GM19043 (cell line): ENCODE results near the gene COL6A2.
"Not testable (repeated sequence)": the region's sequence is repeated elsewhere in the genome, so short reads cannot be mapped to it uniquely, and the experiment has no call there.

Experiments
- ATAC-seq: cut with Tn5 transposase; IDR thresholded peaks from one replicate; pipeline ENCODE4 v1.9.1; 2021; ENCODE audit warnings: low read depth; ENCODE audit not compliant: unreplicated experiment

COL6A2 gene

DNA sequence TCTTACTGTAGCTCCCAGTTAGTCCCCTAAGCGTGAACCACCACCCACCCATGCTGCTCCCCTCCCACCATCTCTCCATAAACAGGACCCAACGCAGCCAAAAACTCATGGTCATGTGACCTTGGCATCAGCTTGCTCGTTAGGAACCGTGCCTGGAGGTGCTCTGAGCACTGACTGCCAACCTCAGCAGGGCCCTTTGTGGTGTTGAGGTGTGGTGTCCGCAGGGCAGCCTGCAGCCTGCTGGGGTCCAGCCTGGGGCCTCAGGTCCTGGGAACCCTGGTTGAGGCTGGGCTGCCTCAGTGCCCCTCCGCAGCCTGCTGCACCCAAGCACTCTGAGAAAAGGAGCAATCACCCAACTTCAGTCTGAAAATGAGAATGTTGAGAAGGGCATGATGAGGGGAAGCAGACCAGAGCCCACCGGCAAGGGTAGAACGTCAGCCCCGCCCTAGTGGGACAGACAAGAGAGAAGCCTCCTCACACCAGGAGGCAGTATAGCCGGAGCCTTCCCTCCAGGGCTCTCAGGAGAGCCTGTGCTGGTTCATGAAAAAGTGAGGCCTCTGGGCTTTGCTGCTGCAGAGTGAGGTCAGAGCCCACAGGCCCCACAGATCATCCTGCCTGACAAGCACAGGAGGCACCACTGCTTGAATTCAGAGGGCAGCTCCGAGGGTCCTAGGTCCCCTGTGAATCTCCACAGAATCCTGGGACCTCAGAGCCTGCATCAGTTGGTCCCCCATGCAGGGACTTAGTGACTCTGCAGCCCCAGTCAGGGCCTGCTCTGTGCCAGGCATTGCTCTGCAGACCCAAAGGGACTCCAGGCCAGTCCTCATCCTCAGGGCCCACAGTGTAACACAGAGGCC, 4.9 kb upstream of the COL6A2 start:
- no peak for ATAC-seq

DNA sequence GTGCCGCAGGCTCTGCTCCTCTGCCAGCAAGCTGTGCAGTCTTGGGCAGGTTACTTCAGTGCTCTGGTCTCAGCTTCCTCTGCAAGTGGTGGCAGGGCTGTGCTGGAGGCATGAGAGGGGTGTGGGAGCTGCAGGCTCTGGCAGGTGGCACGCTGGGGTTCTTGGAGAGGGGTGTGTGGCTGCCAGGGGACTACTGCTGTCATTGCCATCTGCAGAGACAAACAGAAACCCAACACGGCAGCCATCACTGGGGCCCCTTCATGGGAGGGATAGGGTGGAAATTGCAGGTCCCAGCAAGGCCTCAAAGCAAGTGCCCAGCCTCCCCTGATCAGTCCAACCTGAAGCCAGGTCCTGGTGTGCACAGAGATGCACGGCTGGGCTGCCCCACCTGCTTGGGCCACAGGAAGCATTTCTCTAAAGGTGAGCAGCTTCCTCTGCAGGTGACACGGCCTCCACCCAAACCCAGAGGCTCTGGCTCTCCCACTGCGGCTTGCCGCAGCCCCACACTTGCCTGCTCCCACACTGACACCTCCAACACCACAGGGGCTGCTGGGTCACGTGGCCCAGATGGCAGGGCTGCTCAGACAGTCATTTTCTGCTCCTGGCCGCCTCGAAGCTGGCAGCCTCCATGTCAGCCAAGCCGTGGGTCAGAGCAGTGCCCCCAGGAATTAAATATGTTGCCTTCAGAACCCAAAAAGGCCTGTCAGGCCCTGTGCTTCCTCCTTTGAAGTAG, 4.1 kb upstream of the COL6A2 start:
- ATAC-seq = no peak

DNA sequence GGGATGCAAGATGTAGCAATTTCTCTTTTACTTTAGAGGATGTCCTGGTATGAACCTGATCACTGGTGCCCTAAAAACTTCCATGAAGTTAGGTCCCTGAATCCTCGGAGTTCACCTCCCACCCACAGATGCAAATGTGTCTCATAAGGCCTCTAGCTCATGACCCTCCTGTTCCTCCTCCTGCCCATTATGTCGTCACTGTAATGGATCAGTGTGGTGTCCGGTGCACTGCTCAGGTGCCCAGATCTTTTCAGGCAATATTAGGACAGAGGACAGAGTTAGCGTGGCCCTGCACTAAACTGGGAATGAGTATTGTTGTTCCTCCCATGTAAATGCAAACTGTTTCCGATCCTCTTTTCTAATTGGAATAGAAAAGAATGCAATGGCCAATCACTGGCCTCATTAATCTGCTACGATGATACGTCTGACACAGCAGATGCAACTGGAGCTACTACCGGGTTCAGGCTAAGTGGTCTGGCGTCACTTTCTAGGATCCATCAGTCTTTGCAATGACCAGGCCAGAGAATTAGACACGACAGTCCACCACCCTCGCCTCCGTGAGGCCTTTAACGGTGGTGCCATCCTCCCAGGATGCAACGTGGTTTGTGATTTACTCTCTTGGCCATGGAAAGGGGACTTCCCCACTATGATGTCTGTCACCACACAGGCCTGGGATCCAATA, 3.4 kb upstream of the COL6A2 start:
- ATAC-seq = no peak

DNA sequence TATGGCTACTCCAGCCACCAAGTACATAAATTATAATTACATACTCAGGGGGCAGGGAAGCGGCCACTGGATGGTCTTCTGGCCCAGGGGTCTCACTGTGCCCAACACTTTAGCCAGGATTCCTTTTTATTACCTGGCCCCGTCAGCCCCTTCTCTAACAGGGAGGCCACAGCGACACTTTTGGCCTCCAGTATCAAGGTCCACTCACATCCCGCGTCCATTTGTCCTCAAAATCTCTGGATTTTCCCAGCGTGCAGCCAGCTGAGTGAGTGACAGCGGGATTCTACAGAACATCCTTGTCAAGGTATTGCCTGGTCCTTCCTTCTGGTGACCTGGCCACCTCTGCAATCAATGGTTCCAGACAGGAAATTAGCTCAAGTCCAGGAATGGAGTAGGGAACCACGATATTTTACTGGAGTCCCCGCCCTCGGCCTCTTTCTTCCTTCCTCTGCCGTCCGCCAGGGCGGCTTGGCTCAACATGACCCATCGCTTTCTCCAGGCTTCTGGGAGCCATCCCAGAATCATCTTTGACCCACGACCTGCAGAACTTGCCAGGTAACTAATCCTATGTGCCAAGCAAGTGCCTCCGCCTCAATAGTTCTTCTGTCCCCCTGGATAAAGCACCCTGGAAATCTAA, 2.7 kb upstream of the COL6A2 start:
- no peak for ATAC-seq

DNA sequence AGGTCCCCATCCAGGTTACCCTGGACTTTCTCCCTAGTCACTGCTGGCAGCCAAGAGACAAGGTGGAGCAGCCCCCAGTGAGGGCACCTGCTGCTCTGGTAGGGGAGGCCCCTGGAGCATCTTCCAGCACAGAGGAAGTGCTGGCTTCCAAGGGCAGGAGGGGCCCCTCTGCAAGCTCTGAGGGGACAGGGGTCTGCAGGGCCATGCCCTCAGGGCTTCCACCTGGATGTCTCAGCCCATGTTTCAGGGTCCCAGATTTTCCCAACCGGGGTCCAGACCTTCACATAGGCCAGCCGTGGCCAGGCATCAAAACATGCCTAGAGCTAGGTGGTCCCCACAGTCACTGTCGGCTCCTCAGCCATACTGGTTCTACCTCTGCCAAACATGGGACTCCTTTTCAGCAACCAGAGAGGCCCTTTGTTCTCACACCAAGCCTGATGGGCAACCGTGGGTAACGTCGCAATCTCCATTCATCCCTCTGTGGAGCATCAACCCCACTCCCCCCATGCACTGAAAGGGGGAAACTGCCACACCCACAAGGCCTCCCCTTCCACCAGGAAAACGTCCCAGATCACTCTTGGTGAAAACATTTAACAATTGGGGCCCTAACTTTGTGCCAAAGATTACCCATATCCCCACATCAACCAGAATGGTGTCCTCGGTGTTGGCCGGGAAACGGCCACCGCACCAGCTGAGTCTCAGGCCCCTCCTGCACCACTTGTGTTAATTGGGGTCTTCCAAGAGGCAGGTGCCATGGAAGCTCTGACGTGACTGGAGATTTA, 1.9 kb upstream of the COL6A2 start:
- no peak for ATAC-seq

DNA sequence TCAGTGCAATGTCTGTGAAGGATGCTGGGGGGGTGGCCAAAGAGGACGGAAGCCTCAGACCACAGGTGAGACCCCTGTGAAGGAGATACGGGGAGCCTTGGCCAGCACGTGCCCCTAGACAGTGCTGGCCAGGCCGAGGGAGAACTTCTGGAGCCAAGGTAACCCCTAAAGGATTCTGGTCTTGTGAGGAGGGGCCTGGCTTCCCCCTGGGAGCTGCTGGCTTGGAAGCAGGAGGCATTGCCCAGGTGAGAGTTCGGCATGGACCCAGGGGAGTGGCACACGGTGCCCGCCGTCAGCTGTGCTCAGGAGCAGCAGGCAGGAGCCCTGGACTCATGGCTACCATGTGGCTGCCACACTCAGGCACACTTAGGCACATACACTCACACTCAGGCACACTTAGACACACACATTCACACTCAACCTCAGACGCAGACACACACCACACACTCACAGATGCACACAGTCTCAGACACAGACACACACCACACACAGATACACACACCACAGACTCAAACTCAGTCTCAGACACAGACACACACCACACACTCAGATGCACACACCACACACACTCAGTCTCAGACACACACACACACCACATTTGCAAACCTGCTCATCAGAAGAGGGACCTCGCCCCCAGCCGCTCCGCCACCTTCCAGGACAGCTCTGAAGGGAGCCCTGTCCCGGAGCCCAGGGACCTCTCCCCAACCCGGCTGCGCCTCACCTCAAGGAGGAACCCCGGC, 1.1 kb upstream of the COL6A2 start:
- ATAC-seq = no peak

DNA sequence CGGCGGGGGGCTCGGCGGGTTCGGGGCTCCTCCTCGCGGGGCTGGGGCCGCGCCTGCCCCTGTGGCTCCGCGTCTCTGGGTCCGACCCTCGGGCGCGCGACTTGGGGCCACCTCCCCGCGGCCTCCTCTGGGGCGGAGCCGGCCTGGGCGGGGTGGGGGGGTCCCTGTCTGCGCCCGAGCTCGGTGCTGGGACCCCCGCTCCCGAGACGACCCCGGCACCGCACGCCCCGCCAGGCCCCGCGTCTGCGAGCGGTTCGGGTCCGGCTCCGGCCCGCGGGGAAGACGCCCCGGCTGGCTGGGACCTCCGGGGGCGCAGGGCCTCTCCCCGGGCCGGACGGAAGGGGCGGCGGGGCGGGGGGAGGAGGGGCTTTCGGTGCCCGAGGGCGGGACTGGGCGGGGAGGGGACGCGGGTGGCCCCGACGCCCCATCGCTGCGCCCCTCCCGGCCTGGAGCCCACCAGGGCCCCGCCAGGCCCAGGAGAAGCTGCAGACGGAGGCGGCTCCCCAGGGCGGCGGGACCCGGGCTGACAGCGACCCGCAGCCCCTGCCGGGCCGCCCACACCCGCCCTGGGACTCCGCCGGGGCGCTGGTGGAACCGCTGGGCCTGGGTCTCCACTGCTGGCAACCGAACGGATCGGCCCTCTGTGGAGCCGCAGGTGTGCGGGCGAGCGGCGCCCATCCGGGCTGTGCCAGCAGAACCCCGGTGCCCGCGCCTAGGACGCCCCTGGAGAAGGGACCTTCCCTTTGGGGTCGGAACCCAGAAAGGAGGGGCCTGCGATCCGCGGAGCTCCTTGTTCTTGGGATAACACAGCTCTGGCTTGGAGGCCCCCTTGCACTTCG, 610 bp downstream of the COL6A2 start:
- no peak for ATAC-seq

DNA sequence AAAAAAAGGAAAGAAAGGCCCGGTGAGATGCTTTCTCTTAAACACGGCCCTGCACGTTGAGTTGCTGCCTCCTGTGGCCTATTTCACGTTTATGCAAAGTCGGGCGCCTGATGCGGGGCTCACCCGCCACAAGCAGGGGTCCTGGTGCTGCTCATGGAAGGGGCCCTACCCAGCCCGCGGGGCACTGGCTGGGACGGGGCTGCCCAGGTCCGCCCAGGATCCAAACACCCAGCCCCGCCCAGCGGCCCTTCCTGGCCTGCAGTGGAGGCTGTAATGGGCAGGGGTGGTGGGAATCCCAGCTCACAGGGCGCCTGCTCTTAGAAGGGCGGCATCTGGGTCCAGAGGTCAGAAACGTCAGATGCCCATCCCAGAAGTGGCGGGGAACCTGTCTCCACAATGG, 1.6 kb downstream of the COL6A2 start:
- no peak for ATAC-seq

DNA sequence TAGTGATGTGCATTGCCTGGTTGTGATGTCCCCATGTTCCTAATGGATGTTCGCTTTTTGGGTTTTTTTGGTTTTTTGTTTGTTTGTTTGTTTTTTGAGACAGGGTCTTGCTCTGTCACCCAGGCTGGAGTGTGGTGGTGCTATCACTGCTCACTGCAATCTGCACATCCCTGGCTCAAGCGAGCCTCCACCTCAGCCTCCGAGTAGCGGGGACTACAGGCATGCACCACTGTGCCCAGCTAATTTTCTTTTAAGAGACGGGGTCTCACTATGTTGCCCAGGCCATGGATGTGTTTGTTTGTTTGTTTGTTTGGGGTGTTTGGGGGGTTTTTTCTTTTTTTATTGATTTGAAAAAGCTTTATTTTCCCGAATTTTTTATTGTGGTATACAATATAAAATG, 2.1 kb downstream of the COL6A2 start:
- ATAC-seq = no peak

DNA sequence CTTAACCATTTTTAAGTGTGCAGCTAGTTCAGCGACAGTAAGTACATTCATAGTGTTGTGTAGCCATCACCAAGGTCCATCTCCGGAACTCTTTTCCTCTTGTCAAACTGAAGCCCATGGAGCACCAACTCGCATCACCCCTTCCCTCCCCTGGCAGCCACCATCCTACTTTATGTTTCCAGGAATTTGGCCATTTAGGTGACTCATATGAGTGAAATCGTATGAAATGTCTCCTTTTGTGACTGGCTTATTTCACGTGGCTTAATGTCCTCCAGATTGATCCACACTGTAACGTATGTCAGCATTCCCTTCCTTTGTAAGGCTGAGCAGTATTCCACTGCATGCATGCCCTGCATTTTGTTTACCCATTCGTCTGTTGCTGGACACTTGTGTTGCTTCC, 2.5 kb downstream of the COL6A2 start:
- no peak for ATAC-seq

DNA sequence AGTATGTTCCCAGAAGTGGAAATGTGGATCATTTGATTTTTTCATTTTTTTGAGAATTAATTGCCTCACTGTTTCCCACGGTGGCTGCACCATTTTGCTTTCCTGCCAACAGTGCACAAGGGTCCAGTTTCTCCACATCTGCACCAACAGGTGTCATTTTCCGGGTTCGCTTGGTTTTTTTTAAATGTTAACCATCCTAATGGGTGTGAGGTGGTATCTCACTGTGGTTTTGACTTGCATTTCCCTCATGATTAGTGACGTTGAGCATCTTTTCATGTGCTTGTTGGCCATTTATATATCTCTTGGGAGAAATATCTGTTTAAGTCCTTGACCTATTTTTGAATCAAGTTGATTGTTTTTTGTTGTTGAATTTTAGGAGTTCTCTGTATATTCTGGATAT, 3.0 kb downstream of the COL6A2 start:
- ATAC-seq = no peak

DNA sequence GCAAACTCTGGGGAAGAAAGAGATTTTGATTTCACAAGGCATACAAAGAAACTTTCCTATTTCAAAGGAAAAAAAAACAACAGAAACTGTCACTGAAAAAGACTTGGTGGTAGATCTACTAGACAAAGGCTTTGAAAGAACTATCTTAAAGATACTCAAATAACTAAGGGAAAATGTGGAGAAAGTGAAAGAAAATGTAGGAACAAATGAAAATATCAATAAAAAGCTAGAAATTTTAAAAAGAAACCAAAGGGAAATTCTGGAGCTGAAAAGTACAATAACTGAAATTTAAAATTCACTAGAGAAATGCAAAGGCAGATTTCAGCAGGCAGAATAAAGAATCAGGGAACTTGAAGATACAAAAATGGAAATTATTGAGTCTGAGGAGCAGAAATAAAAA, 6.2 kb downstream of the COL6A2 start:
- no peak for ATAC-seq

DNA sequence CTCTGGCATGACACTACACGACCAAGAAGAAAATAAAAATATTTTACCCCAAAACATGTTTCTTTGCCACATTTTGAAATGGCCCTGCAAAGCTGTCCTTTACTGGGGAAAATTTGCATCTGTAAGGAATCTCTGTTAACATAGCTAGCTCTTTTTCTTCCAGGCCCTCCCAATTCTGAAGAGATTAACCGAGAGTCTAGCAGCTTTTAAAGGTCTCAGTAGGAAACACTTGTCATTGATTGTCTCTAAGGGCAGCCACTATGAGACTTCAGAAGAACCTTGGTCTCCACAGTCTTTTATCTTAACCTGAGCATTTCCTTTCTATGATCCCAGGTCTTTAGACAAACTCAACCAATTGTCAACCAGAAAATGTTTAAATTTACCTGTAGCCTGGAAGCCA, 9.5 kb downstream of the COL6A2 start:
- ATAC-seq = not testable (repeated sequence)

DNA sequence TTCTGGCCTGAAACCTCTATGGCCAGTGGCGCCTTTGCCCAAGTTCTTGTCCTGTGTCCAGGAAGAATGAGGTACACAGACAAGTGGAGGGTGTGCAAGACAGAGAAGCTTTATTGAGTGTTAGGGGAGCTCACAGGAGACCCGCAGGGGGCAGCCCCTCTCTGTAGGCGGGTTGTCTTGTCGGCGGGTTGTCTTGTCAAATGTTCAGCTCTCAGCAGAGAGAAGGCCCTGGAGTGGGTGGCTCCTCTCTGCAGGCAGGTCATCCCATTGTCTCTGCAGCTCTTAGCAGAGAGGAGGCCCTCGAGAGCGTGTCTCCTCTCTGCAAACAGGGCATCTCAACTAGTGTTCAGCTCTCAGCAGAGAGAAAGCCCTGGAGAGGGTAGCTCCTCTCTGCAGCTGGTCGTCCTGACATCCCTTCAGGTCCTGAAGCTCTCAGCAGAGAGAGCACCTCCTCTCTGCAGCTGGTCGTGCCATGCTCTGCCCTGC, 11.0 kb downstream of the COL6A2 start:
- ATAC-seq = no peak

DNA sequence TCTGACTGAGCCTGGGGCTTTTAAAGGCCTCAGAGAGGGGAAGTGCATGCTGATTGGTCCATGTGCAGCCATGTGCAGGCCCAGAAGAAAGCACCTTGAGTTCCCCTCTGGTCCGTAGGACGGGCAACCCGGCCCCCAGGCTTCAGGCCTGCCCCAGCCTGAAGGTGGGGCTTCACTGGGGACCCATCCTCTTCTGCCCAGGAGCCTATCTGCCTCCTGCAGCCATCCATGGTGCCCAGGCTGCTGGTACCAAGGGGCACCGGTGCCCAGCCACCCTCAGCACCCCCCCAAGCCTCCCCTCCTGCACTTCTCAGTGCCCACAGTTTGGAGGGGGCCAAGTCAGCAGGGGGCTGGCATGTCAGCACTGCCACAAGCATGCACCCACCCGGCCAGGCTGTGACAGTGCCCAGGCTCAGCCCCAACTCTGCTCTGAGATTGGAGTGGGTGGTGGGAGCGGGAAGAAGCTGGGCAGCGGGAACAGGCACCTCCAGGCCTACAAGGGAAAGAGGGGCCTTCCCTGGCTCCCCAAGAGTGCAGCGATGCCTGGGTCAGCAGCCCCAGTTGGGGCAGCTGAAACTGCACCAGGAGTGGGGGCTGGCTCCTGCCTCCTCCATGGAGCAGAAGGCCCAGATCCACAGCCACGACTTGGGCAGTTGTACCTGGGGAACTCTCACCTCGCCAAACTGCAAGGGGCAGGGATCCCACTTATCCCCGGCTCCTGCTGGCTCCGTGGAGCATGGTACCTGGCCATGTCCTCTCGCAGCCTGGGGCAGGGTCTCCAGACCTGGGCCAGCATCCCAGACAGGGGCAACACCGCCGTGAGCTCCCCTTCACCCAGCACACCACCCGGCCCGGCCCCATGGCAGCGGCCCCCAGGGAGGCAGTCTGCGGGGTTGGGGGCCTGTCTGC, 11.7 kb downstream of the COL6A2 start:
- ATAC-seq = no peak

DNA sequence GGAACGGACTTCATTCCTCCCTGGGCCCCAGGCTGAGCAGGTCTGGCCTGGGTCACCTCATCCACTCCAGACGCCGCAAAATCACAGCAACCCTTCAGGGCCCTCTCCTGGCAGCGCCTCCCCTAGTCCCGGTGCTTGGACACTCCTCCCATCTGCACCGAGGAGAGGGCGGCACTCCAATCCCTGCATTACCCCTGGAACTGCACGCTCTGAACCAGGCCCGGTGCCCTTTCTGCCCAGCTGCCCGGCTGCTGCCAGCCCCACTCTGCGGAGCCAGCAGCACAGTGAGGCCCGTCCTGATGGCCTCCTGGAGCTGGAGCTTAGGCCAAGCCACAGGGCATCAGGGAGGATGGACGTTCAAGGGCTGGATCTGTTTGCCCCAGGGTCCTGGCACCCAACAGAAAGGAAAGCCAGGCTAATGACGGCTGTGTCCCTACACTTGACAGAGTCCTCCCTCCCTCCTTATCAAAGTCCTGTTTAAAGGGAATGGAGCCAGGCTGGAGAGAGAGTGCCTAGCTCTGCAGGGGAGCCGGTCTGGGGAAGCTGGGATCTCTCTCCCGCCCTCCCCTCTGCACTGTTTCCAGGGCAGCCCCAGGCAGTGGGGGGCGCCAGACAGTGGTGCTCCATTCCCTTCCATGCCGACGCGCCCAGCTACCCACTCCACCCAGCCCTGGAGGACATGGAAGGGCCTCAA, 12.7 kb downstream of the COL6A2 start:
- ATAC-seq = no peak

DNA sequence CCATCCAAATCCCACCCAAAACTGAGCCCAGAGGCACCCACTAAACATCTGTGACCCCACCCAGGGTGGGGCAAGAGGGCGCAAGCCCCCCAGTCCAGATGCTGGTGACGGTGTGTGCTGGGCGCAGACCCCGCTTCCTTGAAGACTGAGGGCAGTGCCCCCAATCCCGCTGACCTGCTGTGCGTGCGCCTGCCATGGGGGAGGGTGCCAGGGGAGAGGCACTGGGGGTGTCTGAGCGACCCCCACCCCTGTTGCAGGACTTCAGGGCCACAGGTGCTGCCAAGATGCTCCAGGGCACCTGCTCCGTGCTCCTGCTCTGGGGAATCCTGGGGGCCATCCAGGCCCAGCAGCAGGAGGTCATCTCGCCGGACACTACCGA, 13.3 kb downstream of the COL6A2 start:
- ATAC-seq = no peak
